ENCODE results near the gene IRF4.
"Not testable (repeated sequence)": the region's sequence is repeated elsewhere in the genome, so short reads cannot be mapped to it uniquely, and the experiment has no call there.

Gene IRF4

DNA sequence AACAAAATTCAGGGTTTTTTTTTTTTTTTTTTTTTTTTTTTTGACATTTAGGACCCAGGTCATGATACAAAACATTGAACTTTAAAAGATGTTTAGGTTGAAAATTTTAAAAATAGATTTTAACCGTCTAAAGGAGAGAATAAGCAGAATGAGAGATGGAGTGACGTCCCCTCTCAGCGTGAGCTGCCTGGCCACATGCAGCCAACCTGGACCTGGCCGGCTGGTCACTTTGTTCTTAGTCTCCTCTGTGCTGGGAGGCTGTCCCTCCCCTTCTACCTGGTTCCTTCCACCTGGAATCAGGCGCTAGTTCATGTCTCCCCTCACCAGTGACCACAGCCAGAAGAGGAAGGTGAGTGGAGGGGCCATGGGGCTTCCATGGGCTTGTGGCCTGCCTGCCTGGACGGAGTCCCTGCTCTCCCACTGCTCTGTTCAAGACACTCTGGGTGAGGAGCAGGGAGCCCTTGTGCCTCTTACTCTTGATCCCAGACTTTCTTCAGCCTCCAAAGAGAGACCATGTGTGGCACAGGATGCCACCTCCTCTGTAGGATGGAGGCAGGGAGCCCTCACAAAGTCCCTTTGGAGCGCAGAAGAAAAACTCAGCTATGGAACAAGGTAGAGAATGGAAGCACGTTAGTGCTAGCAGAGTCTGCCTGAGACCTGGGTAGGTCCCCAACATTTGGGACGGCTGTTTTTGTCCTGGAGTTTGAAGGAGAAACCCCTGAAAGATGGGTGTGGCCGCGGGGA lies 31.7 kb downstream of the IRF4 start:
- DNase-seq: no peak

DNA sequence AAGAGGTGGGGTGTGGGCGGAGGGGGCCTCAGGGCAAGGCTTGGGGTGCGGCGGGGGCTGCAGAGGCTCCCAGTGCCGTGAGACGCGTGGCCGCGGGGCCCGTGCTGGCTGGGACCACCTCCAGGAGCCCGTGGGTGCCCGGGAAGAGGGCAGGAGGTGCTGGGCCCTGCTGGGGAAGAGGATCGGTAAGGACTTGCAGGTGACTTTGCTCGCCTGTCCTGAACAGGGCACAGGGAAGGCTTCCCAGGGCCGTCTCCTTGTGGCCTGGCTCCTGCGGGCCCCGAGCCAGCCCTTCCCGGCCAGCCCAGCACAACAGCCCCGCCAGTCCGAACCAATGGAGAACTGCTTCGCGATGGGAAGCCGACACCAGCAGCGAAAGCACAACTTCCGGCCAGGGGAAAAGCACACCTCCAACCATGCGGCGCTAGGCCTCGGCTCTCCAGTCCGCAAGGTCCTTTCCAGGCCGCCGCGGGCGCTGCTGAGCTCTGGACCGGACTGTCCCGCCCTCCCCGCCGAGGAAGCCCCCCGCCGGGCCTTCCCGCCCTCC lies 32.3 kb downstream of the IRF4 start:
- no peak for DNase-seq

DNA sequence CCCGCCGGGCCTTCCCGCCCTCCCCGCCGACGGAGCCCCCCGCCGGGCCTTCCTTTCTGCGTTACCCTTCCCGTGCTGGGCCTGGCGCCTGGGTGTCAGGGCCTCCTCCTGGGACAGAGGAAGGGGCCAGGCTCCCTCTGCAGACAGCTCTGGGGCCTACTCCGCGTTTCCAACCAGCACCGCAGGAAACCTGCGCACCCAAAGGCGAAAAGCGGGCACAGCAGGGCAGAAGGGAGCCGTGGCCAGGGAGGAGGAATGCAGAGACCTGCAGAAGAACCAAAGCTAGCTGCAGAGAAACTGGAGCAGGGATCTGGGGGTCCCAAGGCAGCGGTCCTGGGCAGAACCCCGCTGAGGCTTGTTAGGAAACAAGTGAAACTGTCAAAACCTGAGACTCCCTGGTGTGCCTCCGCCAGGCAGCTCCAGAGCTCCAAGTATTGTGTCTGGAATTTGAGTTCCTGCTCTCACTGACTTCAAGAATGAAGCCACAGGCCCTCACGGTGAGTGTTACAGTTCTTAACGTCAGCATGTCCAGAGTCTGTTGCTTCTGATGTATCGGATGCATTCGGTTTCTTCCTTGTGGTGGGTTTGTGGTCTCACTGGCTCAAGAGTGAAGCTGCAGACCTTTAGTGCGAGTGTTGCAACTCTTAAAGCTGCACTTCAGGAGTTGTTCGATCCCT lies 33.3 kb downstream of the IRF4 start:
- DNase-seq: no peak

DNA sequence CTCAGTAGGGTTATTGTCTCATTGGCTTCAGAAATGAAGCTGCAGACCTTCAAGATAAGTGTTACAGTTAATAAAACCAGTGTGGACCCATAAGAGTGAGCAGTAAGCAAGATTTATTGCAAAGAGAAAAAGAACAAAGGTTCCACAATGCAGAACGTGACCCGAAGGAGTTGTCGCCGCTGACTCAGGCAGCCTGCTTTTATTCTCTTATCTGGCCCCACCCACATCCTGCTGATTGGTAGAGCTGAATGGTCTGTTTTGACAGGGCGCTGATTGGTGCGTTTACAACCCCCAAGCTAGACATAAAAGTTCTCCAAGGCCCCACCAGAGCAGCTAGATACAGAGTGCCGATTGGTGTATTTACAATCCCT lies 33.9 kb downstream of the IRF4 start:
- not testable (repeated sequence) for DNase-seq

DNA sequence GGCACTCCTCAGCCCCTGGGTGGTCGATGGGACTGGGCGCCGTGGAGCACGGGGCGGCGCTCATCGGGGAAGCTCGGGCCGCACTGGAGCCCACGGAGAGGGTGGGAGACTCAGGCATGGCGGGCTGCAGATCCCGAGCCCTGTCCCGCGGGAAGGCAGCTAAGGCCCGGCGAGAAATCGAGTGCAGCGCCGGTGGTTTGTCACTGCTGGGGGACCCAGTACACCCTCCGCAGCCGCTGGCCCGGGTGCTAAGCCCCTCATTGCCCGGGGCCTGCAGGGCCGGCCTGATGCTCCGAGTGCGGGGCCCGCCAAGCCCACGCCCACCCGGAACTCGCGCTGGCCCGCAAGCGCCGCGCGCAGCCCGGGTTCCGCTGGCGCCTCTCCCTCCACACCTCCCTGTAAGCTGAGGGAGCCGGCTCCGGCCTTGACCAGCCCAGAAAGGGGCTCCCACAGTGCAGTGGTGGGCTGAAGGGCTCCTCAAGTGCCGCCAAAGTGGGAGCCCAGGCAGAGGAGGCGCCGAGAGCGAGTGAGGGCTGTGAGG lies 34.7 kb downstream of the IRF4 start:
- DNase-seq: not testable (repeated sequence)

DNA sequence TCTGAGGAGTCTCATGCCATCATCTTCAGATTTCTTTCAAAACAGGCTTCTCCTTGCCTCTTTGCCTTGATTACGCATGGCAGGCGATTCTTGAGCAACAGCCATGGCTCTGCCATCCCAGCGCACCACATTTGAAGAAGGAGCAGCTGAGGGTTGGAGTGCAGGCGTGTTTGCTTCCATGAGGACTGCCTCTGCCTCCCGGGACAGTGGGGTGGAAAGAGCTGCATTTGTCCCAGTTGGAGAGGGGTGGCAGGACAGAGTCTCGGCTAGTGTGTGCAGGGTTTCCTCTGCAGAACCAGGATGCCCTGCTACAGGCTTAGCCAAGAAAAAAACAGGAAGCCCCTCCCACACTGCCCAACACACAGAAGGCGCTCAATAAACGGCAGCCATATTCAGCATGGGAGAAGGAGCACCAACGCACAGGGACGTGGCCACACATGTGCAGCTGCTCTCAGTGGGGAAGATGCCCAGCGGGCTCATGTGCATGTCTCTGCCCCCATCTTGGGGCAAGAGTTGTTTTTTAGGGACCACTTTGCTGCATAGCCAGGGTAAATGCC lies 36.6 kb downstream of the IRF4 start:
- DNase-seq: no peak

DNA sequence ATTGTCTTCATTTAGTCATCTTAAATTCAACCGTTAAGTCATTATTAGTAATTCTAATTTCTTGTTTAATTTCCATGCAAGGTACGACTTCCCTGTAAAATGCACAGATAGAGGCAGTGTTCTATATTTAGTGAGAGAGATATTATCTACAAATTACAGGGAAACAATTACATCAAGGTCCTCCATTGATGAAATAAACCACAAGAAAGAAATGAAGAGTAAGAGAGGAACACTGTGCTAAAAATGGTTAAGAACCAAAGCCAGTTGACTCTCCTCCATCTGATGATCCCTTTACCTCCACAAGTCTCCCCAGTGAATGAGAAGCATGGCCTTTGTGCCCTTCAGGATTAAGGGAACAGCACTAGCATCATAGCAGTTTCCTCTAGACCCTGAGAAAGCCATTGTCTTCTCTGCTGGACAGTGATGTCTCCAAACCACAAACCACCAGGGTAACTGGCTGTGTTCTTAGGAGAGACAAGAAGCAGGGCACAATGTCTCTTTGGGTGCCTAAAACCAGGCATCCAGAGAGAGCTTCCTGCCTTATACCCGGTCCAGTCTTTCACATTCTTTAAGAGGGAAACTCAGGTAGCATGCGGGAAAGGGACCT lies 38.1 kb downstream of the IRF4 start:
- no peak for DNase-seq

DNA sequence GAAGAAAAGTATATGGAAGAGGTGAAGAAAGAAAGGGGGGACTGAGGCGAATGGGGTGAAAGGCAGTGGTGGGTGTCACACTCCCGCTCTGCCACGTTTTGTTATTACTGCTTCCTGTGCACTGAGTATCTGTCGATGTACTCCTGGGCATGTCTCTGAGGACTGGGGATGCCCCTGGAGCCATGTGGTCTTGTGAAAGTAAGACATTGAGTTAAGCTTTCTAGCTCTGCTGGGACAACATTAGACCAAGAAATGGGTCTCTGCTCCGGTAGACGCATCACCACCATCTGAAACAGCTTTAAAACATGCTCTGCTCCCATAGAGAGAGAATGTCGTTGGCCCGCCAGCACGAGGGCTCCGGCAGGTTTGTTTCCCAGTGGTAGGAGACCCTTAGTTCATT lies 40.0 kb downstream of the IRF4 start:
- no peak for DNase-seq

DNA sequence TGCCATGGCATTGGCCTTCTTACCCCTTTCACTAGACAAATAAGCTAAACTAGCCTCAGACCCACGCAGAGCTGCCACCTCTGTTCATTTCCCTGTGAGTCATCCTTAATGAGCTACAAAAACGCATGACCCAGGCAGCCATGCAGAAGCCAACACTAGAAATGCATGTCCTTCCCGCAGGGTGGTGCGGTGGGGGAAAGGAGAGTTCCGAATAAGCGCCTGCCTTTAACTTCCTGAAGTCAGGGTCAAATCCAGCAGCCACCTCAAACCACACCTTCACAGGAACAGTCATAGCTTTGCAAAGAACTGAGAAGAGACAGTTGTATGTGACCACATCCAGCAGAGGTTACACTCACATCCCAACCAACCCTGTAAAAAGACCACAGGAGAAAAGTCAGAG lies 40.4 kb downstream of the IRF4 start:
- peak; percentile 33 for DNase-seq

DNA sequence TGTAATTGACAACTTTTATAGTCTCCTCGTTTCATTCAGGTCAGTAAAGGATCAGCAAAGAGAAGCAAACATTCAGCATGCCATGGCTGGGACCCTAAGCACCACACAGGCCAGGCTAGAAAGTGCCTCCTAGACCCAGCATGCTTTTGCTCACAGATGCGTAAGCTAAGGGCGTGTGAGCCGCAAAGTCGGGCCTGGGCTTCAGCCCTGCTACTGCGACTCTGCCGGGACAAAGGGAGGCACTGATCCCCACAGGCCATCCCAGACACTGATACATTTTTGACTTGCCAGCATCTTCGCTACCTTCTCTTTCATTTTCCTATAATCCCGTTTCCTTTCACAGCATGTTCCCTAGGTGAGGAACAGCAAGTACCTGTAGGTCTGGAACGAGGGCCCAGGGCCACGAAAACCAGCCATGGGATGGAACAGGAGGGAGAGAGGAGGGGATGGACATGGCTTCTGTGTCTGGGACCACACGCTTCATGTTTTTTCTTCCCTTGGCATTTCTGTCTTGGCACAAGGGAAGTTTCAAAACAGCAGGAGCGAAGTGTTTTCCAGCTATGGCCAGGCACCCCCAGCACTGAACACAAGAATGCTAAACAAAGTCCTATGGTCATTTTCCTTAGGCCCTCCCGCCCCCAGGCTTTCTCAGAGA lies 42.6 kb downstream of the IRF4 start:
- DNase-seq: no peak

DNA sequence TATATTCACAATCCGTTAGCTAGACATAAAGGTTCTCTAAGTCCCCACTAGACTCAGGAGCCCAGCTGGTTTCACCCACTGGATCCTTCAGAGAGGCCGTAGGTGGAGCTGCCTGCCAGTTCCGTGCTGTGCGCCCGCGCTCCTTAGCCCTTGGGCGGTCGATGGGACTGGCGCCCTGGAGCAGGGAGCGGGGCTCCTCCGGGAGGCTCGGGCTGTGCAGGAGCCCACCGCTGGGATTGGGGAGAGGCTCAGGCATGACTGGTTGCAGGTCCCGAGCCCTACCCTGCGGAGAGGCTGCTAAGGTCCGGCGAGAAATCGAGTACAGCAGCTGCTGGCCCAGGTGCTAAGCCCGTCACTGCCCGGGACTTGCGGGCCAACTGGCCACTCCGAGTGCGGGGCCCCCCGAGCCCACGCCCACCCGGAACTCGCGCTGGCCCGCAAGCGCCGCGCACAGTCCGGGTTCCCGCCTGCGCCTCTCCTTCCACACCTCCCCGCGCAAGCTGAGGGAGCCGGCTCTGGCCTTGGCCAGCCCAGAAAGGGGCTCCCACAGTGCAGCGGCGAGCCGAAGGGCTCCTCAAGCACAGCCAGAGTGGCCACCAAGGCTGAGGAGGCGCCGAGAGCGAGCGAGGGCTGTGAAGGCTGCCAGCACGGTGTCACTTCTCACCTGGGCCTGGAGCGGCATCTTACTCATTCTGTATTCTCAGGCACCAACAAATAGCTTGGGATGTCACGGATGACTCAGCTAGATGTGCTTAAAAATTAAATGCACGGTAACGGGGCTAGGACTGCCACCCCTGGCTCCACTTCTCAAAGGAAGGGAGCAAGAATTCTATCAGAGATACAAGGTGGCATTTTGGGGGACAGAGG lies 44.1 kb downstream of the IRF4 start:
- DNase-seq: no peak

DNA sequence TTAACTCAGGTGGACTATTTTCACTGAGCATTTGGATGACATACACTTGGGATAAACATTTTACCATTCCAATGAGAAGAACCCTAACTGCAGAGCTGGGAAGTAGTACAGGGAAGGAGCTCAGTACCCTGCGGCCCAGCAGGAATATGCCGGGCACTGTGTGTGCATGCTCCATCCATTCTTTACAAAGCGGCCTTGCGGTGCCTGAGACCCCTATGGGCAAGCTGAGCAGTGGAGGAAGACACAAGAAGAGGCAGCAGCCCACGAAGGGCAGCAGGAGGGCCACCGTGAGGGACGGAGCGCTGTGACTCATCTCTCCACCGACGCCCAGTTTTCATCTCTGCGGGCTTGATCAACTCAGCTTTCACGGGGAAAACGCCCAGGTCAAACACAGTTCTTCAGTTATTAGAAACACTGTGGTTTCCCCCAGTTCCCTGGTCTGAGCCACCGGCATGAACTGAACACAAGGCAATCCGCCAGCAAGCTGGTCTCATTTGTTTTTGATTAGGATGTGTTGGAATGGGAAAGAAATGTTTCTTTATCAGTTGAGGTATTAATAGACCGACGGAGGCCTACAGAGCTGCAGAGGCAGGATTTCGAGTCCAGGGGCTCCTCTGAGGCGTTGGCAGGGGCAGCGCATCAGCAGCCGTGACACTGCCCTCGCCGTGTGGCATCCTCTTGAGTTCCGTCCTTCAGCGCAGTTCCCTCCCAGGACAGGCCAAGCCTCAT lies 44.9 kb downstream of the IRF4 start:
- DNase-seq: no peak

DNA sequence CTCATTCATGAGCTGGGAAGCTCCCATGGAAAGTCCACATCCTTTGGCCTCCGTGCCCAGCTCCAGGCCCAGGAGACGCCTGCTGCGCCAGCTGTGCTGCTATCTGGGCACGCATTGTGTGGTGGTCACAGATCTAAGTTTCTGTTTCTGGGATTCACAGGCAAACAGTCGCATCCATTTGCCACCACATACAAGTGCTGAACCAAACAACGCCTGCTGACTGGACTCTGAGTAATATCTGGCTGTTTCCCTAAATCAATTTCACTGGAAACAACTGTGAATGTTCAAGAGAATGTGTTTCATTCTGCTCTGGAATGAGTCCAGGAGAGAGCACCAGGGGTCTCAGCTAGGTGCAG lies 45.5 kb downstream of the IRF4 start:
- no peak for DNase-seq

DNA sequence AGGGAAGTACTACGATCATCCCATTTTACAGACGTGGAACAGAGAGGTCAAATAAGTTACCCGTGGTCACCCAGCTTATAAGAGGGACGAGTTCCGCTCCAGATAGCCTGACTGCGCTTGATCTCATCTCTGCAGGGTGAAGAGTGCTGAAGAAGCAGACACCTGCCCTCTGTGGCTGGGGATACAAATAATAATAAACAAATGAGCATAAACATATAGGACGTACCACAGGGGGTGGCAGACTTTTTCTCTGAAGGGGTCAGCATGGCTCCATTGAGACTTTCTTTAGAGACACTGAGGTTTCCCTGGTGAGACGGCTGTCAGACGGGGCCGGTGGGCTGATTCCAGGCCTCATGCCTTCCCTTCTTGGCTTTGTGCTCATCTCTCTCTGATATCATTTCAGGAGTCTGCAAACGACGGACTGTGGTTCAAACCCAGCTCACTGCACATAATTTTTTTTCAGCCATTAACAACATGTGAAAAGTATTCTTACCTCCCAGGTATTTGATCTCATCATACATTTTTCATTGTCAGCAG lies 47.1 kb downstream of the IRF4 start:
- DNase-seq: no peak

DNA sequence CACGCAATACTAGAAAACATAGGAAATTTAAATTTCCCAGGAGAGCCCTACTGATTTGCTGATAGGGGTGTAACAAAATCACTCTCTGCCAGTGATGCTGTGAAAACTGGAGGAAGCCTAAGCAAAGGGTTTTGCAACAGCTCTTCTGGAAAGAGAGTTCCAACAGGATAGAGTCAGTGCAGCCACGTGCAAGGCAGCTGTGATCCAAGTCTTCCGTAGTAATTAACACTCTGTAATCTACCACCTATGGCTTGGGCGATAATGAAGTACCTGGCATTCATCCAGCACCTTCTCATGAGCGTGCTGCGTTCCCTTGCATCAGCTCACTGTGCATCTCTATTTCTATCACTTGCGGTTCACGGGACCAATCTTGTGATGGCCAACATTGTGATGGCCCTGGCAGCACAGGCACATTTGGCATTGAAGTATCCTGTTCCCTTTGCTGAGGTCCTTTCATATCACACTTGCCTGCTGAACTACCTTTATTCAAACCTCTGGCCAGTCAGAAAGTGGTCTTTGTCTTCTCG lies 48.2 kb downstream of the IRF4 start:
- no peak for DNase-seq

DNA sequence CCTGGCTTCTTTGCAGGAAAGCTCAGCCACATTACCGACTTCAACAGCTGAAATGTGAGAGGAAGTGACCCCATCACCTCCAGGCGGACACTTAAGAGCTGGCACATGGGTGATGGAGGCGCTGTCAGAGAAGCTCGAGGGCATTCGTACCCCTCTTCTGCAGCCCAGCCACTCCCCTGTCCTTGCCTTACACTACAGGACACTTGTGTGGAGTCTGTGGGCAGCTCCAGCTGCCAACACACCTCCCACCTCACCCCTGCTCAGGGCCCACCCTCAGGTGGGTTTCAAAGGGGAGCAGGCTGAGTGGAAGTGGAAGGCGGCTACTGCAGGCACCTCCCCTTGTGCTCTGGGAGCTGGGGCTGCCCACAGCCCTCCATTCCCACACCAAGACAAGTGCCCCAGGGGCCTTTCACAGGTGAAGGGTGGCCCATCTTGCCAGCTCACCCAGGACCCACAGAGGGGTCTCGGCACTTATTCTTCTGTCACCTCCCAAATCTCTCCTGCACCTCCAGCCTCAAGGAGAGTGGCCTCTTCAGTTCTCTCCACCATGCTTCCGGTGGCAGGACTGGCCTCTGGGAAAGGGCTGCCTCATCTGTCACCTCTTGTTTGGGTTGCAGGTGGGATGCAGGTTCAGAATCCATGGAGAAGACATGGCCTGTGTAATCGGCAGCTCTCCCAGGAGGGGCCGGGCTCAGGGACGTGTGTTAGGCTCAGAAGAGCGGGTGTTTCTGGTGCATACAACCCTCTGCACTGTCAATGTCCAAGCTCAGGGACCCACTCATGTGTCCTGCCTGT lies 49.8 kb downstream of the IRF4 start:
- no peak for DNase-seq

DNA sequence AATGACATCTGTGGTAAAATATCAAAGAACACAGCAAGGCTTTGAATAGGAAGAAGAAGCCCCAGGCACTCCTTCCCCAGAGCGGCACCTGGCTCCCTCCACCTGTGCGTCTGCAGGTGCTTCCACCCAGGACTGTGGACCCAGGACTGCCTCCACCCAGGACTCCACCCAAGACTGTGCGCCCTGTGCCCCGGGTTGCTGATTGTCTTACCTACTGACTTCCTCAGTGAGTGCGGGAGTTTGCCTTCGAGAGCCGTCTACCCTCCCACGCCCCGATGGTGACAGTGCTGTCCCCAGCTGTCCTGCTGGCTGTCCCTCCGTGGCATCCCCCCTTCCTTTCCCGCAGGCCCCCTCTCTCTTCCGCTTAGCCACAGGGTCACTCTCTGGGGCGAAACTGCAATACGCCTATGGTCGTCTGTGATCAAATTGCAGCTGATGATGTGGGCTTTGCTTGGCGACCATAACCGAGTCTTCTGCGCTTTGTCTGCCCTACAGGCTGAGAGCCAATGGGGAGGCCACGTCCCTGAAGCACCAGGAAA lies 52.1 kb downstream of the IRF4 start:
- DNase-seq: no peak

DNA sequence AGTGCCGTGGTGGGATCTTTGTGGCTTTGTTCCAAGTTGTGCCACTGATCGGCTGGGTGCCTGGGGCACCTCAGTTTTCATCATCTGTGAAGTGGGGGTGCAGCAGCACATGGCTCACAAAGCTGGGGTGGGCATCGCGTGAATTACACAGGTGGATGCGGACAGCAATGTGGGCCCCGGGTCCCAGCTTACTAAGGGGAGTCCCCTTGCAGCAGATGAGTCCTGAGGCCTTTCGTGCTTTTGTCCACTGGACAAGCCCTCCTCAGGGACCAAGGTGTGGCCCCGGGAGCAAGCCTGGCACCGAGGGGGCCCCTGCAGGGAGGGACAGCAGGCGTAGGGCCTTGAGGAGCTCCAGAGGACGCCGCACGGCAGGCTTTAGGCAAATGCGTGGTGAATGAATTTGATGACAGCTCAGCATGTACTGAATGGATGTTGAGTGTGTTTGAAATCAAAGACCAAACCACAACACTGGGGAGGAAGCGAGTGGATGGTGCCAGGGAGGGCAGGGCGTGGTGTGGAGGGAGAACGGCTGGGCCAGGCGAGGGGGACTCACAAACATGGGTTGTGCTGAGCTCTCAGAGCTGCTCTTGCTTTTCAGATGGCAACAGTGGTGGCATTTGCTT lies 53.2 kb downstream of the IRF4 start:
- peak; percentile 79 for DNase-seq
